ENCODE data around the gene SLC11A2. TPM values are rescaled to one million over a fixed set of nuclear protein-coding genes. Genes with fewer than 3 reads are reported as not detected.

Gene SLC11A2
- total RNA-seq, 1 donor from 2014 or later: 73.8 TPM

DNA sequence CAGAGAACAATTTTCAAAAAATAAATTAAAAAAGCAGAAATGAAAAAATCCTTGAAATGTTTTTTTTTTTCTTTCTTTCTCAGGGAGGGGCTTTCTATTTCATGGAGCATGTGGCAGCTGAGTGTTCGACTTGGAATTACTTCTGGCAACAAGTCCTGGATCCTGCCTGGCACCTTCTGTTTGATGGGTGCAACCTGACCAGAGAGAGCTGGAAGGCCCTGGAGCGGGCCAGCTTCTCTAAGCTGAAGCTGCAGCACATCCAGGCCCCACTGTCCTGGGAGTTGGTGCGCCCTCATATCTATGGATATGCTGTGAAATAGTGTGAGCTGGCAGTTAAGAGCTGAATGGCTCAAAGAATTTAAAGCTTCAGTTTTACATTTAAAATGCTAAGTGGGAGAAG lies 96.4 kb downstream of the SLC11A2 start:
- no peaks in the 10 kb centered on the region for H3K27me3 Mint-ChIP-seq
- TF ChIP-seq, protein P1, sequence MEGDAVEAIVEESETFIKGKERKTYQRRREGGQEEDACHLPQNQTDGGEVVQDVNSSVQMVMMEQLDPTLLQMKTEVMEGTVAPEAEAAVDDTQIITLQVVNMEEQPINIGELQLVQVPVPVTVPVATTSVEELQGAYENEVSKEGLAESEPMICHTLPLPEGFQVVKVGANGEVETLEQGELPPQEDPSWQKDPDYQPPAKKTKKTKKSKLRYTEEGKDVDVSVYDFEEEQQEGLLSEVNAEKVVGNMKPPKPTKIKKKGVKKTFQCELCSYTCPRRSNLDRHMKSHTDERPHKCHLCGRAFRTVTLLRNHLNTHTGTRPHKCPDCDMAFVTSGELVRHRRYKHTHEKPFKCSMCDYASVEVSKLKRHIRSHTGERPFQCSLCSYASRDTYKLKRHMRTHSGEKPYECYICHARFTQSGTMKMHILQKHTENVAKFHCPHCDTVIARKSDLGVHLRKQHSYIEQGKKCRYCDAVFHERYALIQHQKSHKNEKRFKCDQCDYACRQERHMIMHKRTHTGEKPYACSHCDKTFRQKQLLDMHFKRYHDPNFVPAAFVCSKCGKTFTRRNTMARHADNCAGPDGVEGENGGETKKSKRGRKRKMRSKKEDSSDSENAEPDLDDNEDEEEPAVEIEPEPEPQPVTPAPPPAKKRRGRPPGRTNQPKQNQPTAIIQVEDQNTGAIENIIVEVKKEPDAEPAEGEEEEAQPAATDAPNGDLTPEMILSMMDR (IDR thresholded peaks at IDR 0.05; ENCODE audit: unreplicated experiment): no peak
- no peak overlapping the region for H3K27ac Mint-ChIP-seq
- H3K4me3 Mint-ChIP-seq (ENCODE audit: low read depth): no peak overlapping the region
- H3K36me3 Mint-ChIP-seq (ENCODE audit: insufficient read depth): peaks cover 1% of the 10 kb centered on the region
- DNase-seq (ENCODE audit: low spot score, unreplicated experiment): no peak
- H3K9me3 Mint-ChIP-seq (ENCODE audit: low read depth): no peaks in the 10 kb centered on the region
- H3K4me1 Mint-ChIP-seq (ENCODE audit: low read depth): peaks cover 40% of the 10 kb centered on the region

Other genes with a start within 250 kb of the SLC11A2 start
- not detected in 2 replicates for gene TMPRSS12, start 183.5 kb downstream of the SLC11A2 start, total RNA-seq
- not detected in 2 replicates for gene HIGD1C, start 73.8 kb downstream of the SLC11A2 start, total RNA-seq
- gene LETMD1, start 21.9 kb upstream of the SLC11A2 start, total RNA-seq: 58.0 and 66.4 TPM in 2 replicates
- 66.4 and 67.0 TPM in 2 replicates for gene CSRNP2, start 57.2 kb upstream of the SLC11A2 start, total RNA-seq
- gene TFCP2, start 146.8 kb upstream of the SLC11A2 start, total RNA-seq: 40.0 and 44.2 TPM in 2 replicates
- gene POU6F1, start 191.7 kb upstream of the SLC11A2 start, total RNA-seq: 8.2 and 11.6 TPM in 2 replicates
- gene DAZAP2, start 212.4 kb upstream of the SLC11A2 start, total RNA-seq: 103 and 106 TPM in 2 replicates
- 9.1 and 11.0 TPM in 2 replicates for gene SMAGP, start 244.0 kb upstream of the SLC11A2 start, total RNA-seq

Measured in progenitor cell of endocrine pancreas (in vitro differentiated cells).